ENCODE data around the gene TSACC.

The TSACC gene

GRCh38 chr1:156393095-156393494 lies 54.8 kb downstream of the TSACC start:
- H3K27me3 ChIP-seq (ENCODE audit: insufficient read depth, low read length), result peaks cover under 1% of the 10 kb centered on the region
- H3K23ac ChIP-seq (ENCODE audit: low read length), result no peak overlapping the region
- H4K12ac ChIP-seq (ENCODE audit: low read depth, low read length), result no peak overlapping the region
- no peak overlapping the region for H3K14ac ChIP-seq (ENCODE audit: low read length)
- H3K36me3 ChIP-seq (ENCODE audit: control insufficient read depth in 1 of 2, insufficient read depth in 2 of 2, low read length in 2 of 2), result no peaks in the 10 kb centered on the region
- no peak overlapping the region for H3K4me3 ChIP-seq (ENCODE audit: low read depth, low read length)
- no peak overlapping the region for H2AFZ ChIP-seq (ENCODE audit: insufficient read depth, low read length, poor library complexity)
- no peak overlapping the region for H3K4me2 ChIP-seq (ENCODE audit: low read length)
- H3K18ac ChIP-seq (ENCODE audit: low read length), result no peak overlapping the region
- no peak overlapping the region for H2BK120ac ChIP-seq (ENCODE audit: insufficient read depth, low read length, poor library complexity)
- no peak overlapping the region for H4K91ac ChIP-seq (ENCODE audit: low read depth, low read length)
- H2BK12ac ChIP-seq (ENCODE audit: low read length), result no peak overlapping the region
- peaks cover 8% of the 10 kb centered on the region for H3K79me1 ChIP-seq (ENCODE audit: low read length)
- peaks cover 4% of the 10 kb centered on the region for H3K79me2 ChIP-seq (ENCODE audit: control insufficient read depth, insufficient read depth, low read length, poor library complexity)
- H4K8ac ChIP-seq (ENCODE audit: low read depth, low read length), result peak overlapping the region; percentile 32
- no peak for DNase-seq
- H3K9ac ChIP-seq (ENCODE audit: low read length), result no peak overlapping the region
- no peak overlapping the region for H3K4ac ChIP-seq (ENCODE audit: low read depth, low read length)
- peaks cover 13 to 17% of the 10 kb centered on the region in 2 experiments for H3K4me1 ChIP-seq (ENCODE audit: control insufficient read depth in 1 of 2, insufficient read depth in 2 of 2, low read length in 2 of 2)
- H2BK5ac ChIP-seq (ENCODE audit: low read depth, low read length, poor library complexity), result no peak overlapping the region
- no peak overlapping the region for H2AK5ac ChIP-seq (ENCODE audit: low read length)
- peaks cover 3% of the 10 kb centered on the region for H3K9me3 ChIP-seq (ENCODE audit: insufficient read depth, low read depth, low read length)
- H3K27ac ChIP-seq (ENCODE audit: low read depth, low read length), result no peak overlapping the region

- Histone ChIP-seq H3K9me3 (ENCODE audit: insufficient read depth, low read depth, low read length) (peaks cover 3% of the 10 kb centered on the region), H4K8ac (ENCODE audit: low read depth, low read length) (no peak overlapping the region), H2AFZ (ENCODE audit: insufficient read depth, low read length, poor library complexity) (no peak overlapping the region), H3K9ac (ENCODE audit: low read length) (no peak overlapping the region), H3K4ac (ENCODE audit: low read depth, low read length) (no peak overlapping the region), H3K36me3 (ENCODE audit: control insufficient read depth in 1 of 2, insufficient read depth in 2 of 2, low read length in 2 of 2) (no peaks in the 10 kb centered on the region), H2AK5ac (ENCODE audit: low read length) (no peak overlapping the region), H3K27me3 (ENCODE audit: insufficient read depth, low read length) (no peaks in the 10 kb centered on the region), H3K4me3 (ENCODE audit: low read depth, low read length) (no peak overlapping the region), H3K14ac (ENCODE audit: low read length) (no peak overlapping the region), H3K79me1 (ENCODE audit: low read length) (peaks cover 2% of the 10 kb centered on the region), H2BK120ac (ENCODE audit: insufficient read depth, low read length, poor library complexity) (no peak overlapping the region), H3K4me1 (ENCODE audit: control insufficient read depth in 1 of 2, insufficient read depth in 2 of 2, low read length in 2 of 2) (peaks cover 8 to 12% of the 10 kb centered on the region in 2 experiments), H3K27ac (ENCODE audit: low read depth, low read length) (no peak overlapping the region), H3K18ac (ENCODE audit: low read length) (no peak overlapping the region), H3K79me2 (ENCODE audit: control insufficient read depth, insufficient read depth, low read length, poor library complexity) (peaks cover 2% of the 10 kb centered on the region), H3K4me2 (ENCODE audit: low read length) (no peak overlapping the region), H3K23ac (ENCODE audit: low read length) (no peak overlapping the region), H2BK5ac (ENCODE audit: low read depth, low read length, poor library complexity) (no peak overlapping the region), H4K12ac (ENCODE audit: low read depth, low read length) (no peak overlapping the region), H2BK12ac (ENCODE audit: low read length) (no peak overlapping the region), H4K91ac (ENCODE audit: low read depth, low read length) (no peak overlapping the region)
- DNase-seq, result no peak
- no CpG with 5 or more reads among the region's 9 CpGs for WGBS (ENCODE audit: extremely low coverage, insufficient coverage, insufficient read length)
Observed at GRCh38 chr1:156394082-156394481, 55.8 kb downstream of the TSACC start.

GRCh38 chr1:156394835-156395461 lies 56.6 kb downstream of the TSACC start:
- no peak overlapping the region for H4K8ac ChIP-seq (ENCODE audit: low read depth, low read length)
- H2BK12ac ChIP-seq (ENCODE audit: low read length), result no peak overlapping the region
- no peak overlapping the region for H3K18ac ChIP-seq (ENCODE audit: low read length)
- H2AFZ ChIP-seq (ENCODE audit: insufficient read depth, low read length, poor library complexity), result no peak overlapping the region
- H3K4me1 ChIP-seq (ENCODE audit: control insufficient read depth in 1 of 2, insufficient read depth in 2 of 2, low read length in 2 of 2), result peaks cover 8 to 12% of the 10 kb centered on the region in 2 experiments
- H3K14ac ChIP-seq (ENCODE audit: low read length), result no peak overlapping the region
- no peak overlapping the region for H2AK5ac ChIP-seq (ENCODE audit: low read length)
- H3K36me3 ChIP-seq (ENCODE audit: control insufficient read depth in 1 of 2, insufficient read depth in 2 of 2, low read length in 2 of 2), result no peaks in the 10 kb centered on the region
- peaks cover 2% of the 10 kb centered on the region for H3K79me2 ChIP-seq (ENCODE audit: control insufficient read depth, insufficient read depth, low read length, poor library complexity)
- no peak overlapping the region for H4K12ac ChIP-seq (ENCODE audit: low read depth, low read length)
- DNase-seq, result no peak
- H3K4me2 ChIP-seq (ENCODE audit: low read length), result no peak overlapping the region
- no peak overlapping the region for H3K4ac ChIP-seq (ENCODE audit: low read depth, low read length)
- H3K4me3 ChIP-seq (ENCODE audit: low read depth, low read length), result no peak overlapping the region
- H3K23ac ChIP-seq (ENCODE audit: low read length), result no peak overlapping the region
- peaks cover 2% of the 10 kb centered on the region for H3K79me1 ChIP-seq (ENCODE audit: low read length)
- no peak overlapping the region for H3K27ac ChIP-seq (ENCODE audit: low read depth, low read length)
- peaks cover 3% of the 10 kb centered on the region for H3K9me3 ChIP-seq (ENCODE audit: insufficient read depth, low read depth, low read length)
- no peak overlapping the region for H2BK5ac ChIP-seq (ENCODE audit: low read depth, low read length, poor library complexity)
- no peak overlapping the region for H3K9ac ChIP-seq (ENCODE audit: low read length)
- no CpG with 5 or more reads among the region's 16 CpGs for WGBS (ENCODE audit: extremely low coverage, insufficient coverage, insufficient read length)
- H4K91ac ChIP-seq (ENCODE audit: low read depth, low read length), result no peak overlapping the region
- no peak overlapping the region for H2BK120ac ChIP-seq (ENCODE audit: insufficient read depth, low read length, poor library complexity)
- H3K27me3 ChIP-seq (ENCODE audit: insufficient read depth, low read length), result no peaks in the 10 kb centered on the region

Measured in trophoblast cell (in vitro differentiated cells and primary cell).